ENCODE data around the gene ANO4.

Gene ANO4

DNA sequence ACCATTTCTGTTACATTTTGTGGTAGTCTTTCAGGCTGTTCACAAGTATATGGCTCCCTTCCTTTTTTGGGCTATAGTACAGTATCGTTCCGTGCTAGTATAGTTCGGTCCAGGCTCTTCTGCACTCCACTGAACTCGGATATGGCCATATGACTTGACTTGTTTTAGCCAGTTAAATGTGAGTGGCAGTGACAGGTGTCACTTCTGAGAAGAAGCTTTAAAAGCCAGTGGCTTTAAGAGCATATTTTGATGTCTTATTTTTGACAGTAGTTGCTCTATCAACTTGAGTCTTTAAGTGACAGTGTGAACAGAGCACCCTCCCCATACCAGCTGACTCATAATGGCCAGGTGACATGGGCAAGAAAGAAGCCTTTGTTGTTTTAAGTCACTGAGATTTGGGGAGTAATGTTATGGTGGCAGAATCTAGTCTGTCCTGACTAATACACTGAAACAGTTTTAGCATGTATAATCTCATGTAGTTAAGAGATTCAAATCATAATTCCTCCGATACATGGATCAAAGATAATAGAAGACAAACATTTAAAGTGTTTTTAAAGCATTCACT, 64.6 kb downstream of the ANO4 start:
- ATAC-seq (ENCODE audit: insufficient read depth, low read depth) (no peak), DNase-seq (no peak)
- H2AFZ ChIP-seq (ENCODE audit: low read depth, low read length) = no peak overlapping the region
- TF ChIP-seq EZH2 (IDR thresholded peaks at IDR 0.05; ENCODE audit: borderline replicate concordance, low read depth, low read length, severe bottlenecking) (no peak), CTCF (IDR thresholded peaks at IDR 0.05; ENCODE audit: borderline replicate concordance, extremely low read depth, low read length, poor library complexity, severe bottlenecking) (no peak)
- H3K27me3 ChIP-seq (ENCODE audit: insufficient read depth, low read length, poor library complexity) = peaks cover 3% of the 10 kb centered on the region
- H3K9ac ChIP-seq (ENCODE audit: low read depth, low read length) = no peak overlapping the region
- no peaks in the 10 kb centered on the region for H3K79me2 ChIP-seq (ENCODE audit: insufficient read depth, low read length)
- H3K27ac ChIP-seq (ENCODE audit: low read length) = no peak overlapping the region
- no peaks in the 10 kb centered on the region for H4K20me1 ChIP-seq (ENCODE audit: insufficient read depth, low read length)
- no peaks in the 10 kb centered on the region for H3K4me1 ChIP-seq (ENCODE audit: insufficient read depth, low read length)
- no peaks in the 10 kb centered on the region for H3K9me3 ChIP-seq (ENCODE audit: insufficient read depth, low read length, severe bottlenecking)
- H3K4me2 ChIP-seq (ENCODE audit: insufficient read depth, low read length) = no peak overlapping the region
- no peak overlapping the region for H3K4me3 ChIP-seq (ENCODE audit: low read depth in 1 of 2, low read length in 2 of 2)
- H3K36me3 ChIP-seq (ENCODE audit: insufficient read depth, low read length) = no peaks in the 10 kb centered on the region

DNA sequence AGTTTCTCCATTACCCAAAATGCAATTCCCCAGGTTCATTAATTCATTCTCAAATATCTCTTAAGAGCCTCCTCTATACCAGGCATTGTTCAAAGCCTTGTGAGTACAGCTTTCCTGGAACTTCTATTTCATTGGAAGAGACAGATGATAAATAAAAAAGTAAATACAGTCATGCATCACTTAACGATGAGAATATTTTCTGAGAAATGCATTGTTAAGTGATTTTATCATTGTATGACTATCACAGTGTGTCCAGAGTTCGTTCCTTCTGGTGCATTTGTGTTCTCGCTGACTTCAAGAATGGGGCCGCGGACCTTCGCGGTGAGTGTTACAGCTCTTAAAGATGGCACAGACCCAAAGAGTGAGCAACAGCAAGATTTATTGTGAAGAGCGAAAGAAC, 66.0 kb downstream of the ANO4 start:
- H2AFZ ChIP-seq (ENCODE audit: low read depth, low read length) = no peak overlapping the region
- TF ChIP-seq CTCF (IDR thresholded peaks at IDR 0.05; ENCODE audit: borderline replicate concordance, extremely low read depth, low read length, poor library complexity, severe bottlenecking) = no peak
- no peak for TF ChIP-seq EZH2 (IDR thresholded peaks at IDR 0.05; ENCODE audit: borderline replicate concordance, low read depth, low read length, severe bottlenecking)
- no peaks in the 10 kb centered on the region for H3K36me3 ChIP-seq (ENCODE audit: insufficient read depth, low read length)
- H3K9ac ChIP-seq (ENCODE audit: low read depth, low read length) = no peak overlapping the region
- no peaks in the 10 kb centered on the region for H4K20me1 ChIP-seq (ENCODE audit: insufficient read depth, low read length)
- H3K79me2 ChIP-seq (ENCODE audit: insufficient read depth, low read length) = no peaks in the 10 kb centered on the region
- DNase-seq (no peak), ATAC-seq (ENCODE audit: insufficient read depth, low read depth) (no peak)
- H3K4me3 ChIP-seq (ENCODE audit: low read depth in 1 of 2, low read length in 2 of 2) = no peak overlapping the region
- no peaks in the 10 kb centered on the region for H3K4me1 ChIP-seq (ENCODE audit: insufficient read depth, low read length)
- no peaks in the 10 kb centered on the region for H3K9me3 ChIP-seq (ENCODE audit: insufficient read depth, low read length, severe bottlenecking)
- no peak overlapping the region for H3K27ac ChIP-seq (ENCODE audit: low read length)
- H3K27me3 ChIP-seq (ENCODE audit: insufficient read depth, low read length, poor library complexity) = no peaks in the 10 kb centered on the region
- H3K4me2 ChIP-seq (ENCODE audit: insufficient read depth, low read length) = no peak overlapping the region

GRCh38 chr12:100862676-100863075, 68.1 kb downstream of the ANO4 start:
- Histone ChIP-seq H2AFZ (ENCODE audit: low read depth, low read length) (no peak overlapping the region), H3K9me3 (ENCODE audit: insufficient read depth, low read length, severe bottlenecking) (no peaks in the 10 kb centered on the region), H3K4me2 (ENCODE audit: insufficient read depth, low read length) (no peak overlapping the region), H3K79me2 (ENCODE audit: insufficient read depth, low read length) (no peaks in the 10 kb centered on the region), H3K4me1 (ENCODE audit: insufficient read depth, low read length) (no peaks in the 10 kb centered on the region), H3K4me3 (ENCODE audit: low read depth in 1 of 2, low read length in 2 of 2) (no peak overlapping the region), H3K9ac (ENCODE audit: low read depth, low read length) (no peak overlapping the region), H3K27me3 (ENCODE audit: insufficient read depth, low read length, poor library complexity) (no peaks in the 10 kb centered on the region), H3K36me3 (ENCODE audit: insufficient read depth, low read length) (no peaks in the 10 kb centered on the region), H4K20me1 (ENCODE audit: insufficient read depth, low read length) (no peaks in the 10 kb centered on the region), H3K27ac (ENCODE audit: low read length) (no peak overlapping the region)
- TF ChIP-seq EZH2 (IDR thresholded peaks at IDR 0.05; ENCODE audit: borderline replicate concordance, low read depth, low read length, severe bottlenecking) (no peak), CTCF (IDR thresholded peaks at IDR 0.05; ENCODE audit: borderline replicate concordance, extremely low read depth, low read length, poor library complexity, severe bottlenecking) (no peak)
- ATAC-seq (ENCODE audit: insufficient read depth, low read depth) = no peak
- no peak for DNase-seq

DNA sequence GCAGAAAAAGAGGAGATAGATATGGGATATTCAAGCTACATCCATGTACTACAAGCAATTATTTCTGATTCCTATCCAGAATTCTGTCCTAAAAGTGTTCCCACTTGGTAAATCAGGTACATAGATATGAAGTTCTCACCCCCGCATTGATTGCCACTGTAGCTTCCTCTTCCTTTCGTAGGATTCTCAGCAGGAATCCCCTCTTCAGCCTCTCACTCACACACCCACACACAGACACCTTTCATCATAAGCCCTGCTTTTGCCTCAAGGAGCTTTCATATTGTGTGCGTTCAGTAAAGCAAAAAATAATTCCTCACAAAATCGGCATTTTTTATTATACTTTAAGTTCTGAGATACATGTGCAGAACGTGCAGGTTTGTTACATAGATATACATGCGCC, 69.8 kb downstream of the ANO4 start:
- no peaks in the 10 kb centered on the region for H4K20me1 ChIP-seq (ENCODE audit: insufficient read depth, low read length)
- H3K4me1 ChIP-seq (ENCODE audit: insufficient read depth, low read length) = no peaks in the 10 kb centered on the region
- H3K9ac ChIP-seq (ENCODE audit: low read depth, low read length) = no peak overlapping the region
- no peaks in the 10 kb centered on the region for H3K9me3 ChIP-seq (ENCODE audit: insufficient read depth, low read length, severe bottlenecking)
- no peak overlapping the region for H3K4me2 ChIP-seq (ENCODE audit: insufficient read depth, low read length)
- H3K4me3 ChIP-seq (ENCODE audit: low read depth in 1 of 2, low read length in 2 of 2) = no peak overlapping the region
- DNase-seq = no peak
- no peaks in the 10 kb centered on the region for H3K27me3 ChIP-seq (ENCODE audit: insufficient read depth, low read length, poor library complexity)
- ATAC-seq (ENCODE audit: insufficient read depth, low read depth) = no peak
- no peak for TF ChIP-seq EZH2 (IDR thresholded peaks at IDR 0.05; ENCODE audit: borderline replicate concordance, low read depth, low read length, severe bottlenecking)
- TF ChIP-seq CTCF (IDR thresholded peaks at IDR 0.05; ENCODE audit: borderline replicate concordance, extremely low read depth, low read length, poor library complexity, severe bottlenecking) = no peak
- no peaks in the 10 kb centered on the region for H3K36me3 ChIP-seq (ENCODE audit: insufficient read depth, low read length)
- H3K27ac ChIP-seq (ENCODE audit: low read length) = no peak overlapping the region
- no peak overlapping the region for H2AFZ ChIP-seq (ENCODE audit: low read depth, low read length)
- H3K79me2 ChIP-seq (ENCODE audit: insufficient read depth, low read length) = no peaks in the 10 kb centered on the region
